Measurements from ENCODE around the gene METTL23. TPM values are rescaled to one million over a fixed set of nuclear protein-coding genes. Genes with fewer than 3 reads are reported as not detected.

METTL23 gene
- total and polyA plus RNA-seq, 2 experiments from 2014 or later = 41.6 to 55.9 TPM

DNA sequence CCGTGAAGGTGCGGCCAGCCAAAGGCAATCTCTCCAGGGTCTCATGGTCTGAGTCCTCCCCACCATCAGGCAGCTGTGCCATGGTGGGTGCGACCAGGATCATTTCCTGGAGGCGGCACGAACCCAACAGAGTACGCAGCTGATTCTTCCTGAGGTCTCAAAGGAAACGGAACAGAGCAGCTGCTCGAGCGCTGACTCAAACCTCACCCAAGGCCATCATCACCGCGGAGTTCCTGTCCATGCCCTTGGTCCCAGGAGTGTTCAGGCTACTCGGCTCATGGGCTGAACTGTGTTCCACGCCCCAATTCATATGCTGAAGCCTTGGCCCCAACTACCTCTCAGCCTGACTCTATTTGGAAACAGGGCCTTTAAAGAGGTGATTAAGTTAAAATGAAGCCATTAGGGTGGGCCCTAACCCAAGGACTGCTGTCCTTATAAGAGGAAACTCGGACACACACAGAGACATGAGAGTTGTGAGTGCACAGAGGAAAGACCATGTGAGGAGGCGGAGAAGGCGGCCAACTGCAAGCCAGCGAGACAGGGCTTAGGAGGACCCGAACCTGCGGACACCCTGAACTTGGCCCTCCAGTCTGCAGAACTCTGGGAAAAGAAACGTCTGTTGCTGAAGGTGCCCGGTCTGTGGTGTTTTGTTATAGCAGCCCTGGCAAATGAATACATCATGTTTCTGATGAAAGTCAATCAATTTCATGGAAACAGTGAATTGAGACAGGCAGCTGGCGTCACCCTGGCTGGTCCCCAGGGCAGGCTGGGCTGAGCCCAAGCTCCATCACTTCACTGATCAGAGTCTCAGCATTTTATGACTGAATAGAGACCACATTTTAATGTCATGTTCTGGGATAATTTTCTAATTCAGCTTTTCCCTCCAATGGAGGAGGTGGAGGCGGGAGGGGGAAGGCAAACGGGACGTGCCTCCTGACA lies 29.6 kb upstream of the METTL23 start:
- H3F3A ChIP-seq (replicated peaks; ENCODE audit: low read depth) = no peaks in the 10 kb centered on the region
- TF ChIP-seq EZH2 (IDR thresholded peaks at IDR 0.05; ENCODE audit: low read depth, unreplicated experiment) (no peak), EZH2phosphoT487 (IDR thresholded peaks at IDR 0.05; ENCODE audit: unreplicated experiment) (no peak)
- TF ChIP-seq, protein P1, sequence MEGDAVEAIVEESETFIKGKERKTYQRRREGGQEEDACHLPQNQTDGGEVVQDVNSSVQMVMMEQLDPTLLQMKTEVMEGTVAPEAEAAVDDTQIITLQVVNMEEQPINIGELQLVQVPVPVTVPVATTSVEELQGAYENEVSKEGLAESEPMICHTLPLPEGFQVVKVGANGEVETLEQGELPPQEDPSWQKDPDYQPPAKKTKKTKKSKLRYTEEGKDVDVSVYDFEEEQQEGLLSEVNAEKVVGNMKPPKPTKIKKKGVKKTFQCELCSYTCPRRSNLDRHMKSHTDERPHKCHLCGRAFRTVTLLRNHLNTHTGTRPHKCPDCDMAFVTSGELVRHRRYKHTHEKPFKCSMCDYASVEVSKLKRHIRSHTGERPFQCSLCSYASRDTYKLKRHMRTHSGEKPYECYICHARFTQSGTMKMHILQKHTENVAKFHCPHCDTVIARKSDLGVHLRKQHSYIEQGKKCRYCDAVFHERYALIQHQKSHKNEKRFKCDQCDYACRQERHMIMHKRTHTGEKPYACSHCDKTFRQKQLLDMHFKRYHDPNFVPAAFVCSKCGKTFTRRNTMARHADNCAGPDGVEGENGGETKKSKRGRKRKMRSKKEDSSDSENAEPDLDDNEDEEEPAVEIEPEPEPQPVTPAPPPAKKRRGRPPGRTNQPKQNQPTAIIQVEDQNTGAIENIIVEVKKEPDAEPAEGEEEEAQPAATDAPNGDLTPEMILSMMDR (conservative IDR thresholded peaks at IDR 0.05; ENCODE audit: low read depth in 2 of 2) = no peak
- H3K4me3 Mint-ChIP-seq = 0 out of 3 replicates have a peak overlapping the region, but pooled peaks have one; percentile 21
- H3K27ac ChIP-seq (ENCODE audit: low read depth) = 0 out of 2 replicates have a peak overlapping the region, but pooled peaks have one; percentile 14
- no peak overlapping the region for H3K27ac Mint-ChIP-seq
- no peaks in the 10 kb centered on the region for H3K36me3 Mint-ChIP-seq (ENCODE audit: low read depth)
- ATAC-seq (no peak), DNase-seq (ENCODE audit: low spot score) (no peak)
- H3K79me2 ChIP-seq (replicated peaks; ENCODE audit: insufficient read depth) = peaks cover 5% of the 10 kb centered on the region; the same call in 1 of the 2 replicates
- 0 out of 2 replicates have a peak overlapping the region, but pooled peaks have one; percentile 20 for H3K4me3 ChIP-seq
- H3K4me2 ChIP-seq = peak overlapping the region; percentile 64
- H3K4me1 ChIP-seq (ENCODE audit: insufficient read depth) = peaks cover 34% of the 10 kb centered on the region
- H3K9me3 Mint-ChIP-seq = no peaks in the 10 kb centered on the region
- peaks cover 17% of the 10 kb centered on the region for H3K27me3 Mint-ChIP-seq (ENCODE audit: insufficient read depth, low read depth, poor library complexity)
- H3K9me2 ChIP-seq (ENCODE audit: insufficient read depth) = no peaks in the 10 kb centered on the region
- H4K20me1 ChIP-seq (replicated peaks; ENCODE audit: insufficient read depth) = no peaks in the 10 kb centered on the region
- H3K4me1 Mint-ChIP-seq = peaks cover 42% of the 10 kb centered on the region
- no peaks in the 10 kb centered on the region for H3K36me3 ChIP-seq (ENCODE audit: insufficient read depth)
- no peaks in the 10 kb centered on the region for H3K27me3 ChIP-seq (ENCODE audit: insufficient read depth)
- H2AFZ ChIP-seq = no peak overlapping the region

DNA sequence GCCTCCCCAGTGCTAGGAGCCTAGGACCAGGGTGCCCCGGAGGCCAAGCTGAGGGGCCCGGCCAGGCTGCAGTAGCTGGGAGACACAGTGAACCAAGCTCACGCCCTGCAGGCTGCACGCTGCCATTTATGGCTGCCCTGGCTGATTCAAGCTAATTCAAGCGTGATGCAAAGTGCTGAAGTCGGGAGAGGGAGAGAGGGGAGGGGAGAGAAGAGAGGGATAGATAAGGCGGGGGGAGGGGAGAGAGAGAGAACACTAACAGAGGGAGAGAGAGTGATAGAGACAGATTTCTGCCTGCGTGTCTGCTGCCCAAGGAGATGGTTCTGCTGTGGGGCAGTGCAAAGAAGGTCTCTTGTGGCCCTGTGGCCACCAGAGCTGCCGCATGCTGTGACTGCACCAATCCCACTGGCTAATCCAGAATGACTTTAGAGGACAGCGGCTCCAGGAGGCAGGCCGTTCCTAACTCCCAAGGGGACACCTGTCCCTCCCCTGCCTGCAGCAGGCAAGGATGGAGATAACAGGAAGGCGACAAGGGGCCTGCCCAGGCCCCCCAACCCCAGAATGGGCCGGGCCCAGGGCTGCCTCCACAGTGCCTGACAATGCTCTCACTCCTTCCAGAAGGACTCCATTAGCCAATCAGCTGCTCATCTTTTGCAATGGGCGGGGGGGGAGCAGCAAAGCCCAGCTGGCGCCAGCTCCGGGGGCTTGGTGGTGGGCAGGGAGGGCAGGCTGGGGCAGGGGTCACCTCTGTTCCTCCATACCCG lies 28.8 kb upstream of the METTL23 start:
- peak overlapping the region; percentile 64 for H3K4me2 ChIP-seq
- H3K27me3 ChIP-seq (ENCODE audit: insufficient read depth) = no peaks in the 10 kb centered on the region
- peak; percentile 63 for ATAC-seq
- no peaks in the 10 kb centered on the region for H3K36me3 ChIP-seq (ENCODE audit: insufficient read depth)
- H3K4me3 Mint-ChIP-seq = no peak overlapping the region
- peaks cover 6% of the 10 kb centered on the region; the same call in 1 of the 2 replicates for H3K79me2 ChIP-seq (replicated peaks; ENCODE audit: insufficient read depth)
- no peaks in the 10 kb centered on the region for H3K9me3 Mint-ChIP-seq
- H3K4me3 ChIP-seq = 0 out of 2 replicates have a peak overlapping the region, but pooled peaks have one; percentile 20
- H3K27me3 Mint-ChIP-seq (ENCODE audit: insufficient read depth, low read depth, poor library complexity) = peaks cover 17% of the 10 kb centered on the region
- H4K20me1 ChIP-seq (replicated peaks; ENCODE audit: insufficient read depth) = no peaks in the 10 kb centered on the region
- peaks cover 35% of the 10 kb centered on the region for H3K4me1 ChIP-seq (ENCODE audit: insufficient read depth)
- no peaks in the 10 kb centered on the region for H3F3A ChIP-seq (replicated peaks; ENCODE audit: low read depth)
- H3K4me1 Mint-ChIP-seq = peaks cover 43% of the 10 kb centered on the region
- no peak overlapping the region for H3K27ac ChIP-seq (ENCODE audit: low read depth)
- H3K27ac Mint-ChIP-seq = no peak overlapping the region
- DNase-seq (ENCODE audit: low spot score) = peak; percentile 70
- H3K9me2 ChIP-seq (ENCODE audit: insufficient read depth) = no peaks in the 10 kb centered on the region
- no peaks in the 10 kb centered on the region for H3K36me3 Mint-ChIP-seq (ENCODE audit: low read depth)
- no peak overlapping the region for H2AFZ ChIP-seq
- TF ChIP-seq NANOG (IDR thresholded peaks at IDR 0.05; ENCODE audit: borderline replicate concordance) = no peak
- TF ChIP-seq, protein P1 (conservative IDR thresholded peaks at IDR 0.05; ENCODE audit: low read depth in 2 of 2) = no peak
- TF ChIP-seq, protein P2, sequence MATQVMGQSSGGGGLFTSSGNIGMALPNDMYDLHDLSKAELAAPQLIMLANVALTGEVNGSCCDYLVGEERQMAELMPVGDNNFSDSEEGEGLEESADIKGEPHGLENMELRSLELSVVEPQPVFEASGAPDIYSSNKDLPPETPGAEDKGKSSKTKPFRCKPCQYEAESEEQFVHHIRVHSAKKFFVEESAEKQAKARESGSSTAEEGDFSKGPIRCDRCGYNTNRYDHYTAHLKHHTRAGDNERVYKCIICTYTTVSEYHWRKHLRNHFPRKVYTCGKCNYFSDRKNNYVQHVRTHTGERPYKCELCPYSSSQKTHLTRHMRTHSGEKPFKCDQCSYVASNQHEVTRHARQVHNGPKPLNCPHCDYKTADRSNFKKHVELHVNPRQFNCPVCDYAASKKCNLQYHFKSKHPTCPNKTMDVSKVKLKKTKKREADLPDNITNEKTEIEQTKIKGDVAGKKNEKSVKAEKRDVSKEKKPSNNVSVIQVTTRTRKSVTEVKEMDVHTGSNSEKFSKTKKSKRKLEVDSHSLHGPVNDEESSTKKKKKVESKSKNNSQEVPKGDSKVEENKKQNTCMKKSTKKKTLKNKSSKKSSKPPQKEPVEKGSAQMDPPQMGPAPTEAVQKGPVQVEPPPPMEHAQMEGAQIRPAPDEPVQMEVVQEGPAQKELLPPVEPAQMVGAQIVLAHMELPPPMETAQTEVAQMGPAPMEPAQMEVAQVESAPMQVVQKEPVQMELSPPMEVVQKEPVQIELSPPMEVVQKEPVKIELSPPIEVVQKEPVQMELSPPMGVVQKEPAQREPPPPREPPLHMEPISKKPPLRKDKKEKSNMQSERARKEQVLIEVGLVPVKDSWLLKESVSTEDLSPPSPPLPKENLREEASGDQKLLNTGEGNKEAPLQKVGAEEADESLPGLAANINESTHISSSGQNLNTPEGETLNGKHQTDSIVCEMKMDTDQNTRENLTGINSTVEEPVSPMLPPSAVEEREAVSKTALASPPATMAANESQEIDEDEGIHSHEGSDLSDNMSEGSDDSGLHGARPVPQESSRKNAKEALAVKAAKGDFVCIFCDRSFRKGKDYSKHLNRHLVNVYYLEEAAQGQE (IDR thresholded peaks at IDR 0.05; ENCODE audit: unreplicated experiment) = no peak
- no peak for TF ChIP-seq POLR2AphosphoS5 (IDR thresholded peaks at IDR 0.05; ENCODE audit: low read depth)
- TF ChIP-seq ZNF331 (CRISPR knock-in tag; IDR thresholded peaks at IDR 0.05; ENCODE audit: low read depth) = no peak
- no peak for TF ChIP-seq EZH2phosphoT487 (IDR thresholded peaks at IDR 0.05; ENCODE audit: unreplicated experiment)
- TF ChIP-seq ZNF114 (CRISPR knock-in tag; IDR thresholded peaks at IDR 0.05) = no peak

Measured in GM23338 (cell line).